Activated CD8-positive, alpha-beta T cell treated with anti-CD3 and anti-CD28 coated beads, Interleukin-2, amount 10 ng/mL, durations not matched to agents 7 days and 5 days (primary cell): ENCODE measurements around the gene BANP. TPM values are rescaled to one million over a fixed set of nuclear protein-coding genes. Genes with fewer than 3 reads are reported as not detected.
"Not testable (repeated sequence)": the region's sequence is repeated elsewhere in the genome, so short reads cannot be mapped to it uniquely, and the experiment has no call there.

Experiments used
- ATAC-seq: fragments of 150-1000 bp; cut with Tn5 transposase; one replicate; pipeline ENCODE4 v1.10.0; 2021; ENCODE audit warnings: moderate library complexity
- CTCF ChIA-PET: fragments of 350-600 bp; sonication (Branson Sonifier 250); formaldehyde crosslinking; loops from one replicate; lab custom pipeline; 2021; ENCODE audit warnings: antibody characterized with exemption; lab: Charles Lee
- POLR2A ChIA-PET: fragments of 350-600 bp; sonication (Branson Sonifier 250); formaldehyde crosslinking; loops from one replicate; lab custom pipeline; 2021; ENCODE audit warnings: antibody characterized with exemption; lab: Charles Lee
- DNase-seq: peaks from one replicate; pipeline ENCODE4 v3.0.0-alpha.2; 2020
- H3K27ac Mint-ChIP-seq: one replicate; pipeline ENCODE4 v1.8.0; 2021; ENCODE audit warnings: mild to moderate bottlenecking, mixed read lengths
- H3K27me3 Mint-ChIP-seq: one replicate; pipeline ENCODE4 v1.8.0; 2021; ENCODE audit warnings: low read depth, mixed read lengths
- H3K36me3 Mint-ChIP-seq: one replicate; pipeline ENCODE4 v1.8.0; 2021; ENCODE audit warnings: low read depth, mixed read lengths
- H3K4me1 Mint-ChIP-seq: one replicate; pipeline ENCODE4 v1.8.0; 2021; ENCODE audit warnings: low read depth, mixed read lengths
- H3K4me3 Mint-ChIP-seq: one replicate; pipeline ENCODE4 v1.8.0; 2021; ENCODE audit warnings: mild to moderate bottlenecking, mixed read lengths
- H3K9me3 Mint-ChIP-seq: one replicate; pipeline ENCODE4 v1.8.0; 2022; ENCODE audit warnings: mixed read lengths; ENCODE audit not compliant: insufficient read depth
- total RNA-seq, 2 experiments: library from RNA; stranded (reverse); gene quantifications; one replicate each; pipeline ENCODE4 v1.2.3, GENCODE V29; 2021

The BANP gene
- total RNA-seq, 2 experiments from 2014 or later = 34.1 to 39.8 TPM

- peaks cover 12% of the 10 kb centered on the region for H3K9me3 Mint-ChIP-seq
- ATAC-seq, DNase-seq, H3K27me3 Mint-ChIP-seq, H3K4me3 Mint-ChIP-seq, POLR2A ChIA-PET, CTCF ChIA-PET, H3K27ac Mint-ChIP-seq, H3K4me1 Mint-ChIP-seq, H3K36me3 Mint-ChIP-seq: not testable (repeated sequence)
Measured at GRCh38 chr16:88093556-88094252, 142.5 kb downstream of the BANP start.

GRCh38 chr16:88094253-88094575 lies 143.0 kb downstream of the BANP start:
- POLR2A ChIA-PET, H3K4me3 Mint-ChIP-seq, DNase-seq, H3K36me3 Mint-ChIP-seq, ATAC-seq, H3K27ac Mint-ChIP-seq, CTCF ChIA-PET, H3K4me1 Mint-ChIP-seq, H3K27me3 Mint-ChIP-seq: not testable (repeated sequence)
- H3K9me3 Mint-ChIP-seq = peaks cover 12% of the 10 kb centered on the region

GRCh38 chr16:88094900-88095299 lies 143.7 kb downstream of the BANP start:
- not testable (repeated sequence) for ATAC-seq

GRCh38 chr16:88096659-88097058 lies 145.4 kb downstream of the BANP start:
- CTCF ChIA-PET, H3K4me1 Mint-ChIP-seq: not testable (repeated sequence)

More at GRCh38 chr16:88094900-88095299, 143.7 kb downstream of the BANP start:
- H3K36me3 Mint-ChIP-seq, H3K27me3 Mint-ChIP-seq, H3K27ac Mint-ChIP-seq, H3K4me1 Mint-ChIP-seq, H3K4me3 Mint-ChIP-seq, DNase-seq, CTCF ChIA-PET, POLR2A ChIA-PET: not testable (repeated sequence)
- H3K9me3 Mint-ChIP-seq = peaks cover 12% of the 10 kb centered on the region

GRCh38 chr16:88098731-88099562 lies 147.7 kb downstream of the BANP start:
- ATAC-seq, DNase-seq, H3K27ac Mint-ChIP-seq, CTCF ChIA-PET, H3K27me3 Mint-ChIP-seq, H3K36me3 Mint-ChIP-seq, H3K4me1 Mint-ChIP-seq, H3K4me3 Mint-ChIP-seq, POLR2A ChIA-PET: not testable (repeated sequence)
- H3K9me3 Mint-ChIP-seq = peaks cover 12% of the 10 kb centered on the region

More at GRCh38 chr16:88096659-88097058, 145.4 kb downstream of the BANP start:
- H3K27ac Mint-ChIP-seq, H3K4me3 Mint-ChIP-seq, H3K36me3 Mint-ChIP-seq, ATAC-seq, DNase-seq, POLR2A ChIA-PET, H3K27me3 Mint-ChIP-seq: not testable (repeated sequence)
- H3K9me3 Mint-ChIP-seq = peaks cover 12% of the 10 kb centered on the region

- Mint-ChIP-seq H3K27me3 (peaks cover 7% of the 10 kb centered on the region), H3K4me3 (no peak overlapping the region), H3K9me3 (peaks cover 12% of the 10 kb centered on the region), H3K27ac (no peak overlapping the region), H3K36me3 (no peaks in the 10 kb centered on the region), H3K4me1 (no peaks in the 10 kb centered on the region)
- ChIA-PET CTCF (no interaction called here), POLR2A (no interaction called here)
- DNase-seq (no peak), ATAC-seq (no peak)
Measured at GRCh38 chr16:88099563-88099890, 148.3 kb downstream of the BANP start.

- H3K4me1 Mint-ChIP-seq, ATAC-seq, CTCF ChIA-PET, DNase-seq, H3K36me3 Mint-ChIP-seq, H3K27ac Mint-ChIP-seq, H3K27me3 Mint-ChIP-seq, POLR2A ChIA-PET, H3K4me3 Mint-ChIP-seq: not testable (repeated sequence)
- H3K9me3 Mint-ChIP-seq = peaks cover 12% of the 10 kb centered on the region
Measured at GRCh38 chr16:88099956-88100355, 148.7 kb downstream of the BANP start.

GRCh38 chr16:88100801-88101622 lies 149.8 kb downstream of the BANP start:
- H3K4me1 Mint-ChIP-seq, ATAC-seq, POLR2A ChIA-PET, H3K36me3 Mint-ChIP-seq, H3K27me3 Mint-ChIP-seq, H3K27ac Mint-ChIP-seq, H3K4me3 Mint-ChIP-seq, DNase-seq, CTCF ChIA-PET, H3K9me3 Mint-ChIP-seq: not testable (repeated sequence)

GRCh38 chr16:88101623-88102105 lies 150.4 kb downstream of the BANP start:
- H3K27ac Mint-ChIP-seq, ATAC-seq, H3K36me3 Mint-ChIP-seq, H3K4me1 Mint-ChIP-seq, H3K4me3 Mint-ChIP-seq, DNase-seq, CTCF ChIA-PET, H3K27me3 Mint-ChIP-seq, H3K9me3 Mint-ChIP-seq, POLR2A ChIA-PET: not testable (repeated sequence)

GRCh38 chr16:88102597-88102996 lies 151.4 kb downstream of the BANP start:
- H3K4me1 Mint-ChIP-seq = no peaks in the 10 kb centered on the region
- no peaks in the 10 kb centered on the region for H3K36me3 Mint-ChIP-seq
- CTCF ChIA-PET = no interaction called here
- ATAC-seq (no peak), DNase-seq (no peak)
- POLR2A ChIA-PET = no interaction called here
- peaks cover 7% of the 10 kb centered on the region for H3K27me3 Mint-ChIP-seq
- no peak overlapping the region for H3K4me3 Mint-ChIP-seq
- H3K27ac Mint-ChIP-seq = no peak overlapping the region
- no peaks in the 10 kb centered on the region for H3K9me3 Mint-ChIP-seq

- no peak for DNase-seq
- no peaks in the 10 kb centered on the region for H3K9me3 Mint-ChIP-seq
- H3K27me3 Mint-ChIP-seq = peaks cover 7% of the 10 kb centered on the region
- H3K36me3 Mint-ChIP-seq = no peaks in the 10 kb centered on the region
- no peak for ATAC-seq
- H3K27ac Mint-ChIP-seq = no peak overlapping the region
- ChIA-PET POLR2A (no interaction called here), CTCF (no interaction called here)
- H3K4me3 Mint-ChIP-seq = no peak overlapping the region
- H3K4me1 Mint-ChIP-seq = no peaks in the 10 kb centered on the region
Measured at GRCh38 chr16:88103011-88103410, 151.8 kb downstream of the BANP start.
